Measurements from ENCODE around the gene SLCO2A1.

SLCO2A1 gene

GRCh38 chr3:134048278-134048996 lies 18.7 kb upstream of the SLCO2A1 start:
- H3K27me3 ChIP-seq (ENCODE audit: insufficient read depth, low read length), result no peaks in the 10 kb centered on the region
- no peak overlapping the region for H3K4me3 ChIP-seq (ENCODE audit: low read length)
- WGBS, result 90% methylated on average over 9 of the region's 9 CpGs
- H3K9me3 ChIP-seq (ENCODE audit: insufficient read depth, low read depth, low read length), result peaks cover 21% of the 10 kb centered on the region
- no peaks in the 10 kb centered on the region for H3K4me1 ChIP-seq (ENCODE audit: insufficient read depth, low read length)
- no peak overlapping the region for H3K27ac ChIP-seq (ENCODE audit: low read depth, low read length)
- H3K9ac ChIP-seq (ENCODE audit: low read depth, low read length), result no peak overlapping the region
- H3K36me3 ChIP-seq (ENCODE audit: insufficient read depth, low read length), result no peaks in the 10 kb centered on the region

DNA sequence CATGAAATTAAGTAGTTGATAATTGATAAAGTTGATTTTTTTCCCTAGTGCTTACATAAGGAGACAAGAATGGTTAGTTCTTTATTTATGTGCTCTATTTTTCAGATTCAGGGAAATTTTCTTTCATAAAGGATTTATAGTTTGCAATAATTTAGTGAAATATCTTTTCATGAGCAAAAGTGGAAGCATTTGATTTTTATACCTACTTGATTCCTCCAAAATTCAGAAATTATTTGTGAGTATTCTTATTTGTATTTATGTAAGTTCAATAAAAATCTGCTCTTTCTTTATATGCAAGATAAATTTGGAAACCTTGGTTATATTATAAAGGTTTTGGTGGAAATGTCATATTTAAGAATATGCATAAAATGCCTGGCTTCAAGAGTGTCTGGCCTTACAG lies 14.7 kb upstream of the SLCO2A1 start:
- H3K9me3 ChIP-seq (ENCODE audit: insufficient read depth, low read depth, low read length), result peaks cover 41% of the 10 kb centered on the region
- no peak overlapping the region for H3K4me3 ChIP-seq (ENCODE audit: low read length)
- H3K4me1 ChIP-seq (ENCODE audit: insufficient read depth, low read length), result no peaks in the 10 kb centered on the region
- no peaks in the 10 kb centered on the region for H3K36me3 ChIP-seq (ENCODE audit: insufficient read depth, low read length)
- no peaks in the 10 kb centered on the region for H3K27me3 ChIP-seq (ENCODE audit: insufficient read depth, low read length)
- H3K9ac ChIP-seq (ENCODE audit: low read depth, low read length), result no peak overlapping the region
- no peak overlapping the region for H3K27ac ChIP-seq (ENCODE audit: low read depth, low read length)

- Histone ChIP-seq H3K4me1 (ENCODE audit: insufficient read depth, low read length) (no peaks in the 10 kb centered on the region), H3K36me3 (ENCODE audit: insufficient read depth, low read length) (no peaks in the 10 kb centered on the region), H3K4me3 (ENCODE audit: low read length) (no peak overlapping the region), H3K27ac (ENCODE audit: low read depth, low read length) (no peak overlapping the region), H3K9me3 (ENCODE audit: insufficient read depth, low read depth, low read length) (peaks cover 36% of the 10 kb centered on the region), H3K9ac (ENCODE audit: low read depth, low read length) (no peak overlapping the region), H3K27me3 (ENCODE audit: insufficient read depth, low read length) (no peaks in the 10 kb centered on the region)
- WGBS, result 96% methylated on average over 4 of the region's 4 CpGs
These were observed 10.3 kb upstream of the SLCO2A1 start for GRCh38 chr3:134040066-134040465.

DNA sequence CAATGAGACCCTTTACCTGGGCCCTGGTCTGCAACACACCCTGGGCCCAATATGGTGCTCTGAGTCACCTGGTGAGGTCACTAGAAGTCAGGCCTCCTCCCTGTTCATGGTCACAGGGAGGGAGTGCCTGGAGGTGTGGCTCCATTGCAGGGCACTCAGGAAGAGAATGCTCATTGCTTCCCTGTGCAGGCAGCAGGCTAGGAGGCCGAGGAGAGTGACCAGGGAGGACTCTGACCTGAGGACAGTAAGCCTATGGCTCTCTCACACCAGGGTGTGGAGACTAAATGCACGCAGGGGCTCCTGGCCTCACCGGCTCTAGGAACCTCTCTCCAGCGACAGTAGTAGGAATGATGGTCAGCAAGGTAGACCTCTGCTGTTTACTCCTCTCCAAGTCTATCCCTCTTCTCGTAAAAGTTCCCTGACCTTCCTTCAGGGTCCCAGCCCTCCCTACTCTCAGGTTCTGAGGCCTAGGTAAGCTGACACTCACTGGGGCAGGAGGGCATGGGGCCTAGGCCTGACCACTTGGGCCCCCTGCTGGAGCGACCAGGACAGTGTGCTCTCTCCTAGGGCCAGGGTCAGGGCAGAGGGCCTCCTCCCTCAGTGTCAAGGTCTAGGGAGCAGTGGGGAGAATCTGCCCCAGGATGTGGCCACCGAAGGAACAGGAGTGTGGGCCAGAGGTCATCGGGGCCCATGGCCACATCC lies 9.6 kb upstream of the SLCO2A1 start:
- no peaks in the 10 kb centered on the region for H3K4me1 ChIP-seq (ENCODE audit: insufficient read depth, low read length)
- H3K9me3 ChIP-seq (ENCODE audit: insufficient read depth, low read depth, low read length), result peaks cover 29% of the 10 kb centered on the region
- no peaks in the 10 kb centered on the region for H3K36me3 ChIP-seq (ENCODE audit: insufficient read depth, low read length)
- H3K4me3 ChIP-seq (ENCODE audit: low read length), result no peak overlapping the region
- no peaks in the 10 kb centered on the region for H3K27me3 ChIP-seq (ENCODE audit: insufficient read depth, low read length)
- no peak overlapping the region for H3K9ac ChIP-seq (ENCODE audit: low read depth, low read length)
- 86% methylated on average over 8 of the region's 8 CpGs for WGBS
- no peak overlapping the region for H3K27ac ChIP-seq (ENCODE audit: low read depth, low read length)

GRCh38 chr3:134038716-134039115 lies 9.0 kb upstream of the SLCO2A1 start:
- no peaks in the 10 kb centered on the region for H3K36me3 ChIP-seq (ENCODE audit: insufficient read depth, low read length)
- no peak overlapping the region for H3K9ac ChIP-seq (ENCODE audit: low read depth, low read length)
- WGBS, result 88% methylated on average over 8 of the region's 8 CpGs
- H3K9me3 ChIP-seq (ENCODE audit: insufficient read depth, low read depth, low read length), result peaks cover 23% of the 10 kb centered on the region
- no peaks in the 10 kb centered on the region for H3K4me1 ChIP-seq (ENCODE audit: insufficient read depth, low read length)
- H3K27ac ChIP-seq (ENCODE audit: low read depth, low read length), result no peak overlapping the region
- no peak overlapping the region for H3K4me3 ChIP-seq (ENCODE audit: low read length)
- no peaks in the 10 kb centered on the region; the same call in 1 of the 2 replicates for H3K27me3 ChIP-seq (ENCODE audit: insufficient read depth, low read length)

GRCh38 chr3:134038071-134038491 lies 8.4 kb upstream of the SLCO2A1 start:
- Histone ChIP-seq H3K9ac (ENCODE audit: low read depth, low read length) (no peak overlapping the region), H3K36me3 (ENCODE audit: insufficient read depth, low read length) (no peaks in the 10 kb centered on the region), H3K4me1 (ENCODE audit: insufficient read depth, low read length) (no peaks in the 10 kb centered on the region), H3K9me3 (ENCODE audit: insufficient read depth, low read depth, low read length) (peaks cover 16% of the 10 kb centered on the region), H3K27ac (ENCODE audit: low read depth, low read length) (no peak overlapping the region), H3K27me3 (ENCODE audit: insufficient read depth, low read length) (no peaks in the 10 kb centered on the region; the same call in 1 of the 2 replicates), H3K4me3 (ENCODE audit: low read length) (no peak overlapping the region)
- WGBS, result 77% methylated on average over 10 of the region's 10 CpGs

- Histone ChIP-seq H3K9ac (ENCODE audit: low read depth, low read length) (no peak overlapping the region), H3K4me3 (ENCODE audit: low read length) (no peak overlapping the region), H3K27me3 (ENCODE audit: insufficient read depth, low read length) (no peaks in the 10 kb centered on the region; the same call in 1 of the 2 replicates), H3K27ac (ENCODE audit: low read depth, low read length) (no peak overlapping the region), H3K4me1 (ENCODE audit: insufficient read depth, low read length) (no peaks in the 10 kb centered on the region), H3K36me3 (ENCODE audit: insufficient read depth, low read length) (no peaks in the 10 kb centered on the region), H3K9me3 (ENCODE audit: insufficient read depth, low read depth, low read length) (peaks cover 9% of the 10 kb centered on the region)
- WGBS, result 77% methylated on average over 5 of the region's 5 CpGs
These were observed 7.4 kb upstream of the SLCO2A1 start for GRCh38 chr3:134037168-134037567.

GRCh38 chr3:134036291-134036690 lies 6.6 kb upstream of the SLCO2A1 start:
- Histone ChIP-seq H3K36me3 (ENCODE audit: insufficient read depth, low read length) (no peaks in the 10 kb centered on the region), H3K4me1 (ENCODE audit: insufficient read depth, low read length) (no peaks in the 10 kb centered on the region), H3K4me3 (ENCODE audit: low read length) (no peak overlapping the region), H3K9me3 (ENCODE audit: insufficient read depth, low read depth, low read length) (0 out of 2 replicates have a peak, but pooled peaks cover 2% of the 10 kb centered on the region), H3K9ac (ENCODE audit: low read depth, low read length) (no peak overlapping the region), H3K27ac (ENCODE audit: low read depth, low read length) (no peak overlapping the region), H3K27me3 (ENCODE audit: insufficient read depth, low read length) (peaks cover 7% of the 10 kb centered on the region)
- 92% methylated on average over 5 of the region's 5 CpGs for WGBS

DNA sequence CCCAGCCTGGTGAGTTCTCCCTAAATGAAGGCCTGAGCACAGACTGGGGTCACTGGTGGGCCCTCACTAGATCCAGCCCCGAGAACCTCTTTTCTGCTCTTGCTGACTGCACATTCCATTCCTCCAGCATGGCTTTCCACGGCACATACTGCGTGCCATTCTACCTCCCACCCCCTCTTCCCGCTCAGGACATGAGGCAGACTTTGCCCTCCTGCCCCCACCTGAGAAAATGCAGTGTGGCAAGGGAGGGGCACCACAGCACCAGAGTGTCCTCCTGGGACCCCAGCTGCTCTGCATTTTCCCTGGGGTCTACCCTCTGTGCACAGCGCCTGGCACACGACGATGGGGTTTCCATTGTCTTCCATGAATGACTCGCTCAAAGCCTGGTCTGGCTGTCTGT lies 6.1 kb upstream of the SLCO2A1 start:
- 88% methylated on average over 8 of the region's 8 CpGs for WGBS
- no peak overlapping the region for H3K4me3 ChIP-seq (ENCODE audit: low read length)
- H3K4me1 ChIP-seq (ENCODE audit: insufficient read depth, low read length), result peaks cover under 1% of the 10 kb centered on the region; the same call in 1 of the 2 replicates
- H3K9me3 ChIP-seq (ENCODE audit: insufficient read depth, low read depth, low read length), result 0 out of 2 replicates have a peak, but pooled peaks cover under 1% of the 10 kb centered on the region
- no peaks in the 10 kb centered on the region for H3K36me3 ChIP-seq (ENCODE audit: insufficient read depth, low read length)
- H3K27ac ChIP-seq (ENCODE audit: low read depth, low read length), result no peak overlapping the region
- peaks cover 12% of the 10 kb centered on the region for H3K27me3 ChIP-seq (ENCODE audit: insufficient read depth, low read length)
- no peak overlapping the region for H3K9ac ChIP-seq (ENCODE audit: low read depth, low read length)

GRCh38 chr3:134034005-134034785 lies 4.5 kb upstream of the SLCO2A1 start:
- Histone ChIP-seq H3K27me3 (ENCODE audit: insufficient read depth, low read length) (peaks cover 27% of the 10 kb centered on the region), H3K36me3 (ENCODE audit: insufficient read depth, low read length) (no peaks in the 10 kb centered on the region), H3K4me1 (ENCODE audit: insufficient read depth, low read length) (peaks cover 3% of the 10 kb centered on the region; the same call in 1 of the 2 replicates), H3K9ac (ENCODE audit: low read depth, low read length) (no peak overlapping the region), H3K4me3 (ENCODE audit: low read length) (no peak overlapping the region), H3K27ac (ENCODE audit: low read depth, low read length) (no peak overlapping the region), H3K9me3 (ENCODE audit: insufficient read depth, low read depth, low read length) (no peaks in the 10 kb centered on the region)
- WGBS, result 92% methylated on average over 6 of the region's 6 CpGs

All from HUES64 (cell line).